ENCODE results near the gene LRP1B.

DNA sequence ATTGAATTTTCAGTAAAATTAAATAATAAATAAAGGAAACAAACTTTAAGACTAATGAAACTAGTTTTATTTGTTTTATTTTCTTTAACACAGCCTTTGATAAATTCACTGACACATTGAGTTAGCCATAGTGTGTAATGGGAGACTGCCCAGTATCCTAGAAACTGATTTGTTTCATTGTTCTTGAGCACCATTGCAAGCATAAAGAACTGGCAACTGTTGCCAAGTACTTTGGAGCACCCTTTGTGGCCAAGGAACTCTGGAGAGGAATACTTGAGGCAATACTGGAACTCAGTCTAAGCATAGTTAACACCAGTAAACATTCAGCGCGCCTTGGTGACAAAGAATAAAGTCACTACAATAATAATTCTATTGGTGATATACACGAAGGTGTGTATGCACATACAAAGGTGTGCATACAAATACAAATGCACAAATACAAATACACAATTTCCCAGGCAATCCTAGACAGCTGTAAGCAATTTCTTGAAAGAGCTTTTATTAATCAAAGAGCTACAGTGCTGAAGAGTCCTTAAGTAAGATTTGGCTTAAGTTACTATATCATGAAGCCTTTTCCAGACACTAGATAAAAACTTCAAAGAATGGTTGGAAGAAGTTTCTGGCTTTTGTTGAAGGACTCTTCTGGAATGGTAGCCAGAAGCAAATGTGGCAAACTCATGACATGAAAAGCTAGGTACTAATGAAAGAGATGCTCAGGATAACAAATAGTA is 1371.2 kb downstream of the LRP1B start:
- TF ChIP-seq CTCF (IDR thresholded peaks at IDR 0.05): no peak
- TF ChIP-seq POLR2A (IDR thresholded peaks at IDR 0.05): no peak

Measured in thyroid gland (tissue), 4 donors.